Cardiac fibroblast (primary cell): ENCODE data around the gene B4GALT4.
"Not testable (repeated sequence)": the region's sequence is repeated elsewhere in the genome, so short reads cannot be mapped to it uniquely, and the experiment has no call there.

Experiments
- DNase-seq, 2 donors: peaks; one replicate each; pipeline versions ENCODE4 v3.0.0 to v3.0.0-alpha.2; 2010; ENCODE audit warnings: low read depth in 2 of 2
- H3K4me3 ChIP-seq, 2 donors: replicated peaks in 1 of 2; 1 replicate in 1 of 2; 2 replicates in 1 of 2; pipeline ENCODE4 v1.5.1; 2011; ENCODE audit warnings: low read depth in 2 of 2, low read length in 2 of 2, mild to moderate bottlenecking in 2 of 2, moderate library complexity in 1 of 2
- TF ChIP-seq, protein P1 (sequence below): IDR thresholded peaks from one replicate; pipeline ENCODE4 v1.5.1; 2011; ENCODE audit warnings: low read depth, mild to moderate bottlenecking, low read length, inconsistent platforms

Gene B4GALT4

DNA sequence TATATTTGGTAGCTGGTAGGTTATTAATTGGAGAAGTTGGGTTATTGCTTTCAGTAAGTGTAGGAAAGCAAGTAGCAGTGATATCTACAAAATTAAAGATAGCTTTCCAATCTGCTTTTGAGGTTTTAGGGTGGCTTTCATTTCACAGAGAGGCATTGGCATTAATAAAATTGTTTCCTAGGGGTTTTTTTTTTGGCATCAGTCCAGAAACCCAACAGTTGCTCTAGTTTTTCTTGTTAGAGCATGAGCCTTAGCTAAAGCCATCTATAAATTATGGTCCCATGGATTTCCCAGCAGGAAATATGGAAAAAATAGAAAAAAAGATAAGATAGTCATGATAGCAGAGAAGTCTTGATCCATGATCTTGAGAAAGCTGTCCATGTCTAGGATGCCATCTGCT is 3.0 kb upstream of the B4GALT4 start:
- TF ChIP-seq, protein P1, sequence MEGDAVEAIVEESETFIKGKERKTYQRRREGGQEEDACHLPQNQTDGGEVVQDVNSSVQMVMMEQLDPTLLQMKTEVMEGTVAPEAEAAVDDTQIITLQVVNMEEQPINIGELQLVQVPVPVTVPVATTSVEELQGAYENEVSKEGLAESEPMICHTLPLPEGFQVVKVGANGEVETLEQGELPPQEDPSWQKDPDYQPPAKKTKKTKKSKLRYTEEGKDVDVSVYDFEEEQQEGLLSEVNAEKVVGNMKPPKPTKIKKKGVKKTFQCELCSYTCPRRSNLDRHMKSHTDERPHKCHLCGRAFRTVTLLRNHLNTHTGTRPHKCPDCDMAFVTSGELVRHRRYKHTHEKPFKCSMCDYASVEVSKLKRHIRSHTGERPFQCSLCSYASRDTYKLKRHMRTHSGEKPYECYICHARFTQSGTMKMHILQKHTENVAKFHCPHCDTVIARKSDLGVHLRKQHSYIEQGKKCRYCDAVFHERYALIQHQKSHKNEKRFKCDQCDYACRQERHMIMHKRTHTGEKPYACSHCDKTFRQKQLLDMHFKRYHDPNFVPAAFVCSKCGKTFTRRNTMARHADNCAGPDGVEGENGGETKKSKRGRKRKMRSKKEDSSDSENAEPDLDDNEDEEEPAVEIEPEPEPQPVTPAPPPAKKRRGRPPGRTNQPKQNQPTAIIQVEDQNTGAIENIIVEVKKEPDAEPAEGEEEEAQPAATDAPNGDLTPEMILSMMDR = no peak
- no peak for DNase-seq

DNA sequence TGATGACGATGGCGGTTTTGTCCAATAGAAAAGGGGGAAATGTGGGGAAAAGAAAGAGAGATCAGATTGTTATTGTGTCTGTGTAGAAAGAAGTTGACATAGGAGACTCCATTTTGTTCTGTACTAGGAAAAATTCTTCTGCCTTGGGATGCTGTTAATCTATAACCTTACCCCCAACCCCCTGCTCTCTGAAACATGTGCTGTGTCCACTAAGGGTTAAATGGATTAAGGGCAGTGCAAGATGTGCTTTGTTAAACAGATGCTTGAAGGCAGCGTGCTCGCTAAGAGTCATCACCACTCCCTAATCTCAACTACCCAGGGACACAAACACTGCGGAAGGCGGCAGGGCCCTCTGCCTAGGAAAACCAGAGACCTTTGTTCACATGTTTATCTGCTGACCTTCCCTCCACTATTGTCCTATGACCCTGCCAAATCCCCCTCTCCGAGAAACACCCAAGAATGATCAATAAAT is 2.4 kb upstream of the B4GALT4 start:
- not testable (repeated sequence) for DNase-seq, H3K4me3 ChIP-seq

More for the DNA sequence above, 3.0 kb upstream of the B4GALT4 start:
- no peak overlapping the region for H3K4me3 ChIP-seq

DNA sequence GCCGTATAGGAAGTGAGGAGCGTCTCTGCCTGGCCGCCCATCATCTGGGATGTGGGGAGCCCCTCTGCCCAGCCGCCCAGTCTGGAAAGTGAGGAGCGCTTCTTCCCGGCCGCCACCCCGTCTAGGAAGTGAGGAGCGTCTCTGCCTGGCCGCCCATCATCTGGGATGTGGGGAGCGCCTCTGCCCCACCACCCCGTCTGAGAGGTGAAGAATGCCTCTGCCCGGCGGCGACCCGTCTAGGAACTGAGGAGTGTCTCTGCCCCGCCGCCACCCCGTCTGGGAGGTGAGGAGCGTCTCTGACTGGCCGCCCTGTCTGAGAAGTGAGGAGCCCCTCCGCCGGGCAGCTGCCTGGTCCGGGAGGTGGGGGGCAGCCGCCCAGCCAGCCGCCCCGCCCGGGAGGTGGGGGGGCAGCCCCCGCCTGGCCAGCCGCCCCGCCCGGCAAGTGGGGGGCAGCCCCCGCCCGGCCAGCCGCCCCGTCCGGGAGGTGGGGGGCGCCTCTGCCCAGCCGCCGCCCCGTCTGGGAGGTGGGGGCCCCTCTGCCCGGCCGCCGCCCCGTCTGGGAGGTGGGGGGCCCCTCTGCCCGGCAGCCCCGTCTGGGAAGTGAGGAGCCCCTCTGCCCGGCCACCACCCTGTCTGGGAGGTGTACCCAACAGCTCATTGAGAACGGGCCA is 1.8 kb upstream of the B4GALT4 start:
- not testable (repeated sequence) for H3K4me3 ChIP-seq, DNase-seq

DNA sequence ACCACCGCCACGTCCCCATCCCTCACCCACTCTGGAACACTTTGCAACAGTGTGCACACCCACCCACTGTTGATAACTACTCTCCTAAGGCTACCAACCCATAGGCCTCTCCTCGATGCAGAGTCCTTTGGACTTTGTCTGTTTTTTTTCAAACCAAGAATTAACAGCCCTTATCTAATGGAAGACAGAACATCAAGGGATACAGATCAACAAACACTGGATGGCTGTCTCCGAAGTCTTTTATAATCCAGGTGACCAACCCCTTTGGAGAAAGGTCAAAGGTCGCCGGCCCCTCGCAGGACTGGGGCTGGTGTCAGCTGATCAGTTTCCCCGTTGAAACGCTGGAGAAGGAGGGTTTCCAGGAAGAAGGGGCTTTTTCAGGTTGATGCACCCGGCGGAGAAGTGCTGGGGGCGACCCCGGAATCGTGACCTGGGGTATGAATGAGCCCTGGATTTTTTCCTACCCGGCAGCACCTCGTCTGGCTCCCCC is 532 bp downstream of the B4GALT4 start:
- peak in 1 of 2 donors; percentile 19 for DNase-seq
- H3K4me3 ChIP-seq = peak overlapping the region; percentile 63 to 75
- TF ChIP-seq, protein P1 = no peak

DNA sequence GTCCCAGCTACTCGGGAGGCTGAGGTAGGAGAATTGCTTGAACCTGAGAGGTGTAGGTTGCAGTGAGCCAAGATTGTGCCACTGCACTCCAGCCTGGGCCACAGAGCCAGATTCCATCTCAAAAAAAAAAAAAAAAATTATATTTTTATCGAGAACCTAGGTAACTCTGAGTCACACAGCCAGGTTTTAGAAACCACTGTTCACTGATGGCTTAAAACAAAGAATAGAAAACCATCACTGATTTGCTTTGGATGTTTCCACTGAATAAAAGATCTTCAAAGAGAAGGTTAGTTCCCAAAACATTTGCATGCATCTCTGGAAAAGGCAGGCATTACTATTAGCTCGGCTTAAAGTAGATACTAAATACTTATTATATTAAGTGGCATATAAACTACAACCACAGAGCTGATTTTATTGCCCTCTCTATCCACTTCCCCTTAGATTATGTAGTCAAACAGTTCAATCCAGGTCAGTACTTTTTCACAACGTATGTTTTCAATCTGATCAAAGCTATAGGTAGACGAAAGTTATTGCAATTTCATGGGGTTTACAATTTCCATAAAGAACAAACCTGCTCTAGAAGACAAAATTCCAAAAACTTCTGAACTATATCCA is 1.4 kb downstream of the B4GALT4 start:
- H3K4me3 ChIP-seq = peak overlapping the region; percentile 63 to 75
- TF ChIP-seq, protein P1 = no peak
- peak in 1 of 2 donors; percentile 11 for DNase-seq

DNA sequence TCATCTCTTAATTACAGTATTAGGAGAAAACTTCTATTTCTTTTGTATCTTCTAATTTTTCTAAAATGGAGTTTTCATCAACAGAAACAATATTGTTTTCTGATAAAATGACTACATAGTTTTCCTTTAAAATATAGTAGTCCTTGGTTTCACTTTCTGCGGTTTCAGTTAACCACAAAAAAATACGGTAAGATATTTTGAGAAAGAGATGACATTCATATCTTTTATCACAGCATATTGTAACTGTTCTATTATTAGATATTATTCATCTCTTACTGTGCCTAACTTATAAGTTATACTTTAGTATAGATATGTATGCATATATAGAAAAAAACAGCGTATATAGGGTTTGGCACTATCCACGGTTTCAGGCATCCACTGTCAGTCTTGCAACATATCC is 2.3 kb downstream of the B4GALT4 start:
- DNase-seq = peak in 1 of 2 donors; percentile 24
- H3K4me3 ChIP-seq = peak overlapping the region; percentile 11 to 75
- TF ChIP-seq, protein P1 = no peak

DNA sequence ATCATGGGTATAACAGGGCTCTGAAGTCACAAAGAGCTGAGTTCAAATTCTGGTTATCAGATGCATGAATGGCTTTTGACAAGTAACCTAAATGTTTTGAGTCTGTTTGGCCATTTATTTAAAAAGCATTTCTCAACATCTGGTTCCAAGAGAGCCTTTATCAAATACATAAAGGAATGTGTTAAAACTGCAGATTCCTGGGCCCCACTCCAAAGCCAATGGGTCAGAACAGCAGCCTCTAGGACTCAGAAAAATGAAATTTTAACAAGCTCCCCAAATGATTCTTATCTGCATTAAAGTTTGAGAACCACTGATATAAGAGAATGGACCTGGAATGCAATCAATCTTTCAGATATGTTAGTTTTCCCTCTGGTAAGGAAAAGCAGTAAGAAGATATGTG is 3.4 kb downstream of the B4GALT4 start:
- no peak overlapping the region for H3K4me3 ChIP-seq
- TF ChIP-seq, protein P1 = no peak
- DNase-seq = peak in 1 of 2 donors; percentile 54
